ENCODE measurements around the gene KCNK10.

KCNK10 gene

GRCh38 chr14:88209273-88209672 lies 113.8 kb downstream of the KCNK10 start:
- Histone ChIP-seq H3F3A (ENCODE audit: low read depth) (no peaks in the 10 kb centered on the region), H3K9me2 (replicated peaks; ENCODE audit: low read depth, low read length) (no peaks in the 10 kb centered on the region), H3K36me3 (ENCODE audit: insufficient read depth, low read length) (no peaks in the 10 kb centered on the region), H4K20me1 (ENCODE audit: insufficient read depth, low read length, poor library complexity, severe bottlenecking) (no peaks in the 10 kb centered on the region), H3K4me2 (ENCODE audit: low read depth, low read length, poor library complexity, severe bottlenecking) (no peak overlapping the region), H3K79me2 (ENCODE audit: insufficient read depth, low read length) (no peaks in the 10 kb centered on the region), H3K4me1 (ENCODE audit: insufficient read depth, low read length, poor library complexity, severe bottlenecking) (no peaks in the 10 kb centered on the region), H3K4me3 (ENCODE audit: low read length, poor library complexity, severe bottlenecking) (no peak overlapping the region), H3K9me3 (ENCODE audit: insufficient read depth, low read depth, low read length) (no peaks in the 10 kb centered on the region), H3K9ac (ENCODE audit: low read depth, low read length, poor library complexity, severe bottlenecking) (no peak overlapping the region), H3K27me3 (ENCODE audit: insufficient read depth, low read length, poor library complexity, severe bottlenecking) (no peaks in the 10 kb centered on the region), H2AFZ (ENCODE audit: low read length) (no peak overlapping the region)
- TF ChIP-seq CTCF (conservative IDR thresholded peaks at IDR 0.05; ENCODE audit: low read length), result no peak
- no peak for TF ChIP-seq EZH2phosphoT487 (IDR thresholded peaks at IDR 0.05; ENCODE audit: borderline replicate concordance)

- Histone ChIP-seq H2AFZ (ENCODE audit: low read length) (no peak overlapping the region), H3K27me3 (ENCODE audit: insufficient read depth, low read length, poor library complexity, severe bottlenecking) (no peaks in the 10 kb centered on the region), H3K4me2 (ENCODE audit: low read depth, low read length, poor library complexity, severe bottlenecking) (no peak overlapping the region), H4K20me1 (ENCODE audit: insufficient read depth, low read length, poor library complexity, severe bottlenecking) (no peaks in the 10 kb centered on the region), H3K79me2 (ENCODE audit: insufficient read depth, low read length) (no peaks in the 10 kb centered on the region), H3K9me3 (ENCODE audit: insufficient read depth, low read depth, low read length) (no peaks in the 10 kb centered on the region), H3F3A (ENCODE audit: low read depth) (no peaks in the 10 kb centered on the region), H3K4me1 (ENCODE audit: insufficient read depth, low read length, poor library complexity, severe bottlenecking) (no peaks in the 10 kb centered on the region), H3K9ac (ENCODE audit: low read depth, low read length, poor library complexity, severe bottlenecking) (no peak overlapping the region), H3K36me3 (ENCODE audit: insufficient read depth, low read length) (no peaks in the 10 kb centered on the region), H3K4me3 (ENCODE audit: low read length, poor library complexity, severe bottlenecking) (no peak overlapping the region), H3K9me2 (replicated peaks; ENCODE audit: low read depth, low read length) (no peaks in the 10 kb centered on the region)
- TF ChIP-seq EZH2phosphoT487 (IDR thresholded peaks at IDR 0.05; ENCODE audit: borderline replicate concordance) (no peak), CTCF (conservative IDR thresholded peaks at IDR 0.05; ENCODE audit: low read length) (no peak)
Measured at GRCh38 chr14:88208858-88209257, 114.2 kb downstream of the KCNK10 start.

- Histone ChIP-seq H3K27me3 (ENCODE audit: insufficient read depth, low read length, poor library complexity, severe bottlenecking) (no peaks in the 10 kb centered on the region), H3K4me1 (ENCODE audit: insufficient read depth, low read length, poor library complexity, severe bottlenecking) (no peaks in the 10 kb centered on the region), H3K9me3 (ENCODE audit: insufficient read depth, low read depth, low read length) (no peaks in the 10 kb centered on the region), H3K9ac (ENCODE audit: low read depth, low read length, poor library complexity, severe bottlenecking) (no peak overlapping the region), H3K36me3 (ENCODE audit: insufficient read depth, low read length) (no peaks in the 10 kb centered on the region), H3K4me3 (ENCODE audit: low read length, poor library complexity, severe bottlenecking) (no peak overlapping the region), H3K4me2 (ENCODE audit: low read depth, low read length, poor library complexity, severe bottlenecking) (no peak overlapping the region), H3F3A (ENCODE audit: low read depth) (no peaks in the 10 kb centered on the region), H3K9me2 (replicated peaks; ENCODE audit: low read depth, low read length) (no peaks in the 10 kb centered on the region), H4K20me1 (ENCODE audit: insufficient read depth, low read length, poor library complexity, severe bottlenecking) (no peaks in the 10 kb centered on the region), H2AFZ (ENCODE audit: low read length) (no peak overlapping the region), H3K79me2 (ENCODE audit: insufficient read depth, low read length) (no peaks in the 10 kb centered on the region)
- TF ChIP-seq CTCF (conservative IDR thresholded peaks at IDR 0.05; ENCODE audit: low read length), result no peak
- TF ChIP-seq EZH2phosphoT487 (IDR thresholded peaks at IDR 0.05; ENCODE audit: borderline replicate concordance), result no peak
Measured at GRCh38 chr14:88204221-88204620, 118.8 kb downstream of the KCNK10 start.
